Measurements from ENCODE around the gene LEUTX.

LEUTX gene, protein sequence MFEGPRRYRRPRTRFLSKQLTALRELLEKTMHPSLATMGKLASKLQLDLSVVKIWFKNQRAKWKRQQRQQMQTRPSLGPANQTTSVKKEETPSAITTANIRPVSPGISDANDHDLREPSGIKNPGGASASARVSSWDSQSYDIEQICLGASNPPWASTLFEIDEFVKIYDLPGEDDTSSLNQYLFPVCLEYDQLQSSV

DNA sequence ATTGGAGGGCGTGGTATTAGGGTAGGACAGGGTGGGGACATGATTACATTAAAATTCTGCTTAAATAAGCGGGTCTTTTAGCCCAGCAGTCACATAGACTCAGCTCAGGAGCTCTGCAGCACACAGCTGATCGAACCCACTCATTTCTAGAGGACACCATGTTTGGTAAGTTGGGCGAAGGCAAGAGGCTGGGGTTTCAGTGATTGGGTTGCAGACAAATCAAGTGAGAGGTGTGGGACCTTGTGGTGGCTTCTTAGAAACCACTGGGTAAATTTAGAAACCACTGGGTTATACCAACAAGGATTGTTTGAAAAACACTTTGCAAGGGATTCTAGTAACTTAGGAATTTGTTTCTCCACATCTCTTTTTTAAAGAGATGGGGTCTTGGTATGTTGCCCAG lies at the start of gene LEUTX:
Gene LEUTX (plus strand): TSS at position 92 of the 400 bp plus-strand sequence. CDS start 67 bp downstream, at position 159.
- TF ChIP-seq GATA2 (IDR thresholded peaks at IDR 0.05; ENCODE audit: low read depth, low read length) (no peak), GATA3 (IDR thresholded peaks at IDR 0.05; ENCODE audit: low read depth, low read length) (no peak)

DNA sequence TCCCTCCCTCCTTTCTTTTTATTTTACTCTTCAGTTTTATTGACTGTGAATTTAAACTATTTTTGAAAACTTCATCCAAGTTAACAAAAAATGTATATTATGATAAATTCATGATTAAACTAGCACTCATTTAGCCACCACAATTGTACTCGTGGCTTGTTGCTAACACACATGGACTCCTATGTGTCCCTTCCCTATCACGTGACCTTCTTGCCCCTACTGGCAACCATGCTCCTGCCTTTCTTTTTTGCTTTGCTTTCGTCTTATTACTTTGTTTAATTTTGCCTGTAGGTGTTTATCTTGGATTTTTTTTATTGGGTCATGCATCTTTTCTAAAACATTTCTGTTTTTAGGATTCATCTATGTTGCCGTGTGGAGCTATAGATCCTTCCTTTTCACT lies 49.1 kb upstream of the LEUTX start:
- TF ChIP-seq GATA3 (IDR thresholded peaks at IDR 0.05; ENCODE audit: low read depth, low read length) (no peak), GATA2 (IDR thresholded peaks at IDR 0.05; ENCODE audit: low read depth, low read length) (no peak)

DNA sequence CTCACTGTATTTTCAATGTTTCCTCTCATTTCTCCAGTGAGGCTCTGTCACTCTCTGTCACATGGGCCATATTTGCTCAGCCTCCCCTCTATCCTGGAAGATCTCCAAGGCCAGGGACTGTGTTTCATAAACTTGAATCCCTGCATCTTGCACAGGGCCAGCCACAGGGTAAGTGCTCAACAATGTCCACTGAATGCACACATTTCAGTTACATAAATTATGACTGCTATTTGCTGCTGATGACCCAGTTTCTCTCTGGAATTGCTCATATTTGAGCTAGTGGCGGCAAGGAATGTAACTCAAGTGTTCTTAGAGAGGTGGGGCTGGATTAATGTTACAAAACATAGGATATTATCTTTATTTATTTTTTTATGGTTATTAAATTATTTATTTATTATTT lies 47.0 kb upstream of the LEUTX start:
- TF ChIP-seq GATA2 (IDR thresholded peaks at IDR 0.05; ENCODE audit: low read depth, low read length) (no peak), GATA3 (IDR thresholded peaks at IDR 0.05; ENCODE audit: low read depth, low read length) (no peak)

DNA sequence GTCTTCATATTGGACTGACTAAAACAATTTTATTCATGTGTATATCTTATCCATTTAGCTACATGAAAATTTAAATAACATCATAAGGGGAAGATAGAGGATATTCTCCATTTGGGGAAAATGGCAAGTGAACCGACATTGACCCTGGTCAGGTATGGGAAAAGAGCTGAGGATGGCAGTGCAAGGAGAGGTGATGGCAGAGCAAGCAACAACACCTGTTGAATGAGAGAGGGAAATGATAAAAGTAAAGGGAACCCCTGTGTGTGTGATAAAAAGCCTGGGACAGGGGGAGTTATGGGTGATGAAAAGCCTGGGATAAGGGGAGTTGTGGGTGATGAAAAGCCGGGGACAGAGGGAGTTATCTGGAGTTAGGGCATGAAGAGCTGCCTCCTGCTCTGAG lies 44.8 kb upstream of the LEUTX start:
- TF ChIP-seq GATA3 (IDR thresholded peaks at IDR 0.05; ENCODE audit: low read depth, low read length) (no peak), GATA2 (IDR thresholded peaks at IDR 0.05; ENCODE audit: low read depth, low read length) (no peak)

DNA sequence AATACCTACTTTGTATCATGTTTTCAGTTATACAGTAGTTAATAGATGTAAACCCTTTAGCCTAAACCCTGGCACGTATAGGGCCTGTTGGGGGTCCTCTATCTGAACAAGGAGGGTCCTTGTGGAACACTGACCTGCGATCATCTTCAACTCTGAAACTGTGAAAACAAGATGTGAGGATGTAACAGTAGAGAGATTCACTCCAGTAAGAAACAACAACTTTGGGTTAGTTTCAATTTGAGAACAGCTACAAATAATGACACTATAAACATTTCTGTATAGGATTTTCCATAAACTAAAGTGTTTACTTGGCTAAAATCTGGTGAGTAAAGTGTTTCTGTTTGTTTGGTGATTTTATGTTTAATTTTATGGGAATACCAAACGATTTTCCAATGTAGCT lies 43.0 kb upstream of the LEUTX start:
- no peak for TF ChIP-seq GATA2 (IDR thresholded peaks at IDR 0.05; ENCODE audit: low read depth, low read length)
- TF ChIP-seq GATA3 (IDR thresholded peaks at IDR 0.05; ENCODE audit: low read depth, low read length) = no peak

DNA sequence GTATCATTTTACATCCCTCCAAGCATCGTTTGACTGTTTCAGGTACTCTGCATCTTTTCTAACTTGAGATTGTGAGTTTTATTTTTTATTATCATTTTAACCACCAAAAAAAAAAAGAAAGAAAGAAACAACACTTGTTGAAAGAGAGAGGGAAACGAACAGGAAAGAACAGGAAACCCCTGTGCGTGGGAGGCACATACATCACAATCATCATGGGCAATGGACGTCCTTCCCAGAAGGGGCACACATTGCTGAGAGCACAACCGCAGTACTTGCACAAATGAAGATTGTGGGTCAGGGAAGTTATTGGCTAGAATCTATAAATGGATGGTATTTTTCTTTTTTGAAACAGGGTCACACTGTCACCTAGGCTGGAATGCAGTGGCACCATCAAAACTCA lies 42.6 kb upstream of the LEUTX start:
- no peak for TF ChIP-seq GATA3 (IDR thresholded peaks at IDR 0.05; ENCODE audit: low read depth, low read length)
- TF ChIP-seq GATA2 (IDR thresholded peaks at IDR 0.05; ENCODE audit: low read depth, low read length) = no peak

DNA sequence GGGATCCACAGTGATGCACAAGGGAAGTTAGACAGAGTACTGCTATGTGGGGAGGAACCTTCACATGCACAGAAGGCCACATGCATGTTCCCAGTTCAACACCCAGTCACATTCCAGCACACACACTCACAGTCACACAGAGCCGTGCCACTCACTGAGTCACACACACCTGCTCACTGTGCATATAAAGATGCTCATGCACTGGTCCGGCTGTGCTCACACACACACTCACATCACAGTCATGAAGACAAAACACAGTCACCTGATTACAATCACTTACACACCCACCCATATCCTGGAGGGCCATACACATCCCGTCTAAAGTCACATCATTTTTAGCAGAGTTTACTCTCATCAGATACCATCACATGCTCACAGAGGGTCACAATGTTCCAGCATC lies 41.3 kb upstream of the LEUTX start:
- TF ChIP-seq GATA2 (IDR thresholded peaks at IDR 0.05; ENCODE audit: low read depth, low read length) = no peak
- no peak for TF ChIP-seq GATA3 (IDR thresholded peaks at IDR 0.05; ENCODE audit: low read depth, low read length)

DNA sequence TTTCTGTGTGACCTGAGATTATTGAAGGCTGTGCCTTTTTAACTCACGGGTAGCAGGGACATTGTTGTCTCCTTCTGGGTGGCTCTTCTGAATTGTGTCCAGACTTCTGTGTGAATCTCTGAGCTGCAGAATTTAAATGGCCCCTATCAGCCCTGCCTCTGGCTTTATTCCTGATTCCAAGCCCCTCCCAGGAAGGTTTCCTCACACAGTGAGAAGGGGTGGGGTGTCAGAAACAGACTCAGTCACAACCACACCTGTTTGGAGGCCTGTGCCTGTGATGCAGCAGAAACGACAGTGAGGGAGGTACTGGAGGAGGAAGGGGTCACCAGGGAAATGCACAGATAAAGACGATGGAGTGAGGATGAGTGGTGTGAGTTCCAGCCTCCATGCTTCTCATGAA lies 40.8 kb upstream of the LEUTX start, which contains the start of gene CLC:
Gene CLC (minus strand): TSS at position 139 of the 400 bp plus-strand sequence. CDS start 77 bp downstream, at position 62.
- no peak for TF ChIP-seq GATA3 (IDR thresholded peaks at IDR 0.05; ENCODE audit: low read depth, low read length)
- TF ChIP-seq GATA2 (IDR thresholded peaks at IDR 0.05; ENCODE audit: low read depth, low read length) = no peak

DNA sequence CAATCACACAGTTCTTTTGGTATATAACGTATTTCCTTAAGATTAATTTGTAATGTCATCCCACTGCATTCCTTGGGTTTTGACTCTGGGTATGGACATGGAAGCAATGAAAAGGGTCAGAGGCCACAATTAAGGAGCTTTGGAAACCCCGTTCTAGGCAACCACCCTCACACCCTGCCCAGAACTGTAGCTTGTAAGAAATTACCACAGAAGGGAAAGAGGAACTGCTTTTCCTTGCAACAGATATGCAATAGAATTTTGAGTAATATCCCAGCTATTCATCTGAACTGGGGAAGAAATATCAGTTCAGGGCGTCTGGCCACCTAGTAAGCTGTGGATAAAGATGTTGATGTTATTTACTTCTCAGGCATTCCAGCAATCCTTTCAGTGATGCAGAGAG lies 39.8 kb upstream of the LEUTX start:
- no peak for TF ChIP-seq GATA3 (IDR thresholded peaks at IDR 0.05; ENCODE audit: low read depth, low read length)
- no peak for TF ChIP-seq GATA2 (IDR thresholded peaks at IDR 0.05; ENCODE audit: low read depth, low read length)

DNA sequence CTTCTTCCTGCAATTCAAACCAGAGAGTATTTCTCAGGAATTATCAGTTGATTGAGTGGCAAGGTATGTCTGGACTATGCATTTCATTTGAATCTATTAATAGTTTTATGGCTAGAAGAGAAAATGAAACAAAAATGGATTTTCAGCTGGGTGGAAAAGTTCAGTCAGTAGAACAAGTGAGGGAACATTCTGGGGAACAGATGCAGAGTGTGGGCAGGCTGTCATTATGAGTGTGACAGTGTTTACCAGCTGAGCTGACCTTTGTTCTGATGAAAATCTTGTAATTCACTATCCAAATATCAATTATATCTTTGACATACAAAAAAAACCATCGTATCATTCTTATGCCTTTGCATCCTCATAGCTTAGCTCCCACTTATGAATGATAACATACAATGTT lies 38.3 kb upstream of the LEUTX start:
- TF ChIP-seq GATA3 (IDR thresholded peaks at IDR 0.05; ENCODE audit: low read depth, low read length) = no peak
- TF ChIP-seq GATA2 (IDR thresholded peaks at IDR 0.05; ENCODE audit: low read depth, low read length) = no peak

DNA sequence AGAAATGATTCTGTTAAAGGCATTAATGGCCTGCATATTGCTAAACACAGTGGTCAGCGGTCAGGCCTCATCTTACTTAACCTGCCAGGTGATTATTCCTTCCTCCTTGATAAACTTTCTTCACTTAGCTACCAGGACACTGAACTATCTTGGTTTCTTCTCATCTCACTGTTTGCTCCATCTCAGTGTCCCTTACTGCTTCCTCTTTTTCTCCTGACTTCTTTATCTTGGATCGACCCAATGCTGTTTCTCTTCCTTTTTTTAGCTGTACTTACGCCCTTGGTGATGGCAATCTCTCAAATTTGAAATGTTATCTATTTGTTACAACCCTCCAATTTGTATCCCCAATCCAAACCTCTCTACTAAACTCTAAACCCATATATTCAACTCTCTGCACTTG lies 33.0 kb upstream of the LEUTX start:
- TF ChIP-seq GATA3 (IDR thresholded peaks at IDR 0.05; ENCODE audit: low read depth, low read length) (no peak), GATA2 (IDR thresholded peaks at IDR 0.05; ENCODE audit: low read depth, low read length) (no peak)

DNA sequence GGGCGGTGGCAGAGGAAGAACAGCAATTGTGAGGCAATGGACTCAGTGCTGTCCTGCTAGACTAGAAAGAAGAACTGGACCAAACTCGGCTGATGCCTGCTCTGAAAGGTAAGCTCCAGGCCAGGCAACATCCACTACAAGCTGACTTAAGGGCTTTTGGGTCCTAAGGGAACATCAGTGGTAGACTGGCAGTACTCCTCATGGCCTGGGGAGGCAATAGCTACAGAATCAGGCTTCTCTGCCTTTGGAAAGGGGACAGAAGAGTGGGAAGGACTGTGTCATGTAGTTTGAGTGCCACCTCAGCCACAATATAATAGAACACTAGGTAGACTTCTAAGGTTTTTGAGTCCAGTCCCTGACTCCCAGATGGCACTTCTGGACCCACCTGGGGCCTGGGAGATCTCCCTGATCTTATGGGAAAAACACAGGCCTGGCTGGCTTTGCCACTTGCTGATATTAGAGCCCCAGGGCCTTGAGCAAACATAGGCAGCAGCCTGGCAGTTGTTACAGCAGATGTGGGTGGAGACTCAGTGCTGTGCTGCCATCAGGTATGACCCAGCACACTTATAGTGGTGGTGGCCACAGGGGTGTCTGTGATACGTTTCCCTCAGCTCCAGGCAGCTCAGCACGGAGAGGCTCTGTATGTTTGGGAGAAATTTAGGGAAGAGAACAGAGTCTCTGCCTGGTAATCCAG lies 31.7 kb upstream of the LEUTX start:
- TF ChIP-seq GATA2 (IDR thresholded peaks at IDR 0.05; ENCODE audit: low read depth, low read length) = no peak
- TF ChIP-seq GATA3 (IDR thresholded peaks at IDR 0.05; ENCODE audit: low read depth, low read length) = no peak

DNA sequence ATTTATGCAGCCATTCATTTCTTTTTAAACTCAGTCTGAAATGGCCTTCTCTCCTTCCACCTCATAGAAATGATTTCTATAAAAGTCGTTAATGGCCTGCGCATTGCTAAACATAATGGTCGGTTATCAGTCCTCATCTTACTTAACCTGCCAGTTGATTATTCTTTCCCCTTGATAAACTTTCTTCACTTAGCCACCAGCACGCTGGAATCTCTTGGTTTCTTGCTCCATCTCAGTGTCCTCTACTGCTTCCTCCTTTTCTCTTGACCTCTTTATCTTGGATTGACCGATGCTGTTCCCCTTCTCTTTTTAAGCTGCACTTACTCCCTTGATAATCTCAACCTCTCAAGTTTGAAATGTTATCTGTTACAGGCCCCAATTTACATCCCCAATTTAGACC lies 28.7 kb upstream of the LEUTX start:
- TF ChIP-seq GATA2 (IDR thresholded peaks at IDR 0.05; ENCODE audit: low read depth, low read length) (no peak), GATA3 (IDR thresholded peaks at IDR 0.05; ENCODE audit: low read depth, low read length) (no peak)

DNA sequence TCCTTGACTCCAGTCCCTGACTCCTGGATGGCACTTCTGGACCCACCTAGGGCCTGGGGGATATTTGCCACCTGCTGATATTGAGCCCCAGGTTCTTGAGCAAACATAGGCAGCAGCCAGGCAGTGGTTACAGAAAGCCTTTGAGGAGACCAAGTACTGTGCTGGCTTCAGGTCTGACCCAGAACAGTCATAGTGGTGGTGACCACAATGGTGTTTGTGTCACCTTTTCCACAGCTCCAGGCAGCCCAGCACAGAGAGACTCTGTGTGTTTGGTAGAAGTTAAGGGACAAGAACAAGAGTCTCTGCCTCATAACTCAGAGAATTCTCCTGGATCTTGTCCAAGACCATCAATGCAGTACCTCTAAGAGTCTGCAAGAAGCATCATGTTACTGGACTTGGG lies 26.3 kb upstream of the LEUTX start:
- TF ChIP-seq GATA3 (IDR thresholded peaks at IDR 0.05; ENCODE audit: low read depth, low read length) (no peak), GATA2 (IDR thresholded peaks at IDR 0.05; ENCODE audit: low read depth, low read length) (no peak)

DNA sequence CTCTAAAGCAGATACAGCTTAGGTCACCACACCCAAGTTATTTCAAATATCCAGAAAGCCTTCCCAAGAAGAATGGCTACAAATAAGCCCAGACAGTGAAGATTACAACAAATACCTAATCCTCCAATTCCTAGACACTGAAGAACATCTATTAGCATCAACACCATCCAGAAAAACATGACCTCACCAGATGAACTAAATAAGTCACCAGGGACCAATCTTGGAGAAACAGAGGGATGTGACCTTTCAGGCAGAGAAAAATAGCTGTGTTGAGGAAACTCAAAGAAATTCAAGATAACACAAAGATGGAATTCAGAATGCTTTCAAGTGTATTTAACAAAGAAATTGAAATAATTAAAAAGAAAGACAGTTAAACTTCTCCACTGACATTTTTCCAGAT lies 25.9 kb upstream of the LEUTX start:
- TF ChIP-seq GATA3 (IDR thresholded peaks at IDR 0.05; ENCODE audit: low read depth, low read length) = no peak
- no peak for TF ChIP-seq GATA2 (IDR thresholded peaks at IDR 0.05; ENCODE audit: low read depth, low read length)
